ENCODE measurements around the gene MAPK1.
A peak's percentile ranks its signal among the peaks of the same experiment; 100 is the strongest.
"Not testable (repeated sequence)": the region's sequence is repeated elsewhere in the genome, so short reads cannot be mapped to it uniquely, and the experiment has no call there.

The MAPK1 gene

DNA sequence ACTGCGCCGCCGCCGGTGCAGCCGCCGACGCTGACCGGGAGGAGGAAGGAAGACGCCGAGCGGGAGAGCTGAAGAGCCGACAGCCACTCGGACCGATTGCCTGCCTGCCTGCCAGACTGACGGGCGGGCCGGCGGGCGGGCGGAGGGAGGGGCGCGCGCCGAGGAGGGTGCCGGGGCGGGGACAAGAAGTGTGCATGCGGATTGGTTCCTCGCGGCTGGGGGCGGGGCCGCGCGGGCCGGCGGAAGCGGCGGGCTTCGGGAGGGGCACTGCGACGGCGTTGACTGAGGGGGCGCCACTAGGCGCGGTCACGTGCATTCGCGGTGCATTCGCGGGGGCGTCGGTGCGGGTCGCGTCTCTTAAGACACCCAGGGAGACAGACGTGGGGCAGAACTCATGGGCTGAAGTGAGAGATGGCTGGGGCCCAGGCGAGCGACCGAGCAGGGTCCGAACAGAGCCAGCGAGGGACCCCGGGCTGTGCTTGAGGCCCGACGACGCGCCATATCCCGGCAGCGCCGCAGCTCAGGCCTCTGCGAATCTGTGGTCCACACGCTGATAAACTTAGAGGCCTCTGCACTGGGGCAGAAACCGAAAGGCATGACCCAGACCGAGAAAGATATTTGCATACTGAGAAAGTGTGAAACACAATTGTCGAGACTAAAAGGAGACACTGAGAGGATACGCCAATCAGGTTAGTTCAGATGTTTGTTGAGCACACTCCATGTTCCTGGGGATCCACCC lies at the start of gene MAPK1:
MAPK1 (minus strand) TSS at position 118 of the 739 bp plus-strand sequence. CDS start 205 bp downstream, outside the sequence.
- peak; percentile 90 for DNase-seq

DNA sequence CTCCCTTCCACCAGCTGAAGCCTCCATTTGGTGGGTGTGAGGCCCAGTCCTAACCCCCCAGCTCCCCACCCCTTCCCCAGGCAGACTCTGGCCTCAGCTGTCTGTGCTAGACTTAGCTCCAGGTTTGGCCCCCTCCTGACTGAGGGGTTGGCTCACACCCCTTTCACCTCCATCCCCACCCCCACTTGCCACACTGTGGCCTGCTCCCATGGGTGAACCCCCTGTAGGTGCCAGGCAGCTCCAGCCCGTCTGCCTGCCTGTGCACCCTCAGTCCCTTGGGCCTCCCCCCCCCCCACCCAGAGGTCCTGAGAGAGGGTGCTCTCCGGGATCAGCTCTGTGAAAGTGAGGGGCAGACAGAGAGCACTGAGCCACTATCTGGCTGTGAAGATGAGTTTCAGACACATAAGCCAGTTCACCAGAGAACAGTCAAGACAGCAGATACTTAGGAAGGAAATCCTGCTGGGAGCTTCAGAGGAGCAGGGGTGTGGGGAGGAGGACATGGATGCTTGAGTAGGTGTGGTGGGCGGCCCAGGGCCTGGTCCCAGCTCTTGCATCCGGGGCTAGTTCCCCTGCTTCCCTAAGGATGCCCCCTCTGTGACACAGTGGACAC lies 49.0 kb upstream of the MAPK1 start:
- DNase-seq: no peak

DNA sequence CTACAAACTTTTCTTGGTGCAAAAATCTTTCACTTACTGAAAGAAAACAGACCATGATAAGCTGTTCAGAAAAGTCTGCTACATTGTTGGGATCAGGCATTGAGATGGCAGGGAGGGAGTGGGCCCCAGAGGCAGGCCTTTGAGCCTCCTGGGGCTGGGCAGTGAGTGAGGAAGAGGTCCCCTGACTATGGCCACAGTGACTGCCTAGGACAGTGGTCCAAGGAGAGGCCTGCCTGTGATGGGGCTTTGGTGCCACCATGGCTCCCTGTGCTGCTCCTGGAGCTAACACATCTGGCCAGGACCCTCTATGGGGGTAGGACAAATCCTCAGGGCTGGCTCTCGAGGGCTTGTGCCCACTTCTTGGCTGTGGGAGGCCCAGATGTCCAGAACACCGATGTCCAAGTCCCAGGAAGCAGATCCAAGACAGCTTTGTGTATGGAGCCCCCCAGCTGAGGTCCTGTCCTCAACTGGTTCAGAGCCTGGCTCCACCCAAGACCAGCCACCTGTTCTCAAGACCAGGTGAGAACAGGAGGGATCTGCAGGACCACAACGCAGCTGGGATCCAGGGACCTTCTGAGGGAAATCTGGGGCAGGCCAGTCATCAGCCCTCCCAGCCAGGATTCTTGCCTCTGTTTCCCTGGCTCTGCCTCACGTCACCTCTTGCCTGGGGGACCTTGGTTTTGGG lies 48.3 kb upstream of the MAPK1 start:
- no peak for DNase-seq

GRCh38 chr22:21914033-21914642 lies 46.7 kb upstream of the MAPK1 start:
- DNase-seq: not testable (repeated sequence)

DNA sequence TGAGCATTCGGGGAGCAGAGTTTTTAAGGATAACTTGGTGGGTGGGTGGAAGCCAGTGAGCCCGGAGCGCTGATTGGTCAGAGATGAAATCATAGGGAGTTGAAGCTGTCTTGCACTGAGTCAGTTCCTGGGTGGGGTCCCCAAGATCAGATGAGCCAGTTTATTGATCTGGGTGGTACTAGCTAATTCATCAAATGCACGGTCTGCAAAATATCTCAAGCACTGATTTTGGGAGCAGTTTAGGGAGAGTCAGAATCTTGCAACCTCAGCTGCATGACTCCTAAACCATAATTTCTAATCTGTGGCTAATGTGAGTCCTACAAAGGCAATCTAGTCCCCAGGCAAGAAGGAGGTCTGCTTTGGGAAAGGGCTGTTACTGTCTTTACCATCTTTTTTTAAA lies 42.9 kb upstream of the MAPK1 start:
- DNase-seq: not testable (repeated sequence)

DNA sequence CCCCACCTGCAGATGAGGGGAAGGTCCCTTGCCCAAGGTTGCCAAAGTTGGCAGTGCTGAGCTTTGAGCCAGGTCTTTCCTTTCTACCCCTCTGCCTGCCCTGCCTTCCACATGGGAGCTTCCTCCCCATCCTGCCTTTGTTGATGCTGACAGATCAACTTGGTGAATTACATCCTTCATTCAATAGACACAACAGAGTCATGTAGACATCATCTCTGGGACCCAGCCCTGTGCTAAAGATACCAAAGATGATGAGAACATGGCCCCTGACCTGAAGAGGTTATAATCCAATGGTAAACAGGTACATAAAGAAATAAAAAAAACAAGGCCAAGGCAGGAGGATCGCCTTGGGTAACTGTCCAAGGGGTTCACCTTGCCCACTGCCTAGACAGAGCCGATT lies 42.4 kb upstream of the MAPK1 start:
- no peak for DNase-seq

GRCh38 chr22:21907638-21908522 lies 40.4 kb upstream of the MAPK1 start:
- no peak for DNase-seq

GRCh38 chr22:21905234-21905633 lies 37.8 kb upstream of the MAPK1 start:
- DNase-seq: not testable (repeated sequence)

DNA sequence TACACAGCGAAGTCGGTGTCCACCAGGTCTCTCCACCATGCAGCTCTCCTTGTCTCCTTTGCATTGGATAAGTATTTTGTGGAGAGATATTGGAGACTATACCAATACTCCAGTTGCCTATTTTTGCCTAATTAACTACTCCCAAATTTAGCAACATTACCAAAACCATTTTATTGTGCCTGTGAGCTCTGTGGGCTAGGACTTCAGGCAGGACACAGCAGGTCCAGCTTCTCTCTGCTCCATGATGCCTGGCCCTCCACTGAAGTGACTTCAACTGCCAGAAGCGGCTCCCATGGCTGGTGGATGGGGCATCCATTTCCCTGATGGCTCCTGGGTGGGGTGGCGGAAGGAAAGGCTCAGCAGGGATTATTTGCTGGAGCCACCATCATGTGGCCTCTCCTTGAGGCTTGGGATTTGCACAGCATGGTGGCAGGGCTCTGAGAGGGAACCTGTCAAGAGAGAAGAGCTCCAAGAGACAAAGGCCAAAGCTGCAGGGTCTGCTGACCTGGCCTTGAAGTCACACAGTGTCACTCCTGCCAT lies 36.9 kb upstream of the MAPK1 start:
- DNase-seq: no peak

DNA sequence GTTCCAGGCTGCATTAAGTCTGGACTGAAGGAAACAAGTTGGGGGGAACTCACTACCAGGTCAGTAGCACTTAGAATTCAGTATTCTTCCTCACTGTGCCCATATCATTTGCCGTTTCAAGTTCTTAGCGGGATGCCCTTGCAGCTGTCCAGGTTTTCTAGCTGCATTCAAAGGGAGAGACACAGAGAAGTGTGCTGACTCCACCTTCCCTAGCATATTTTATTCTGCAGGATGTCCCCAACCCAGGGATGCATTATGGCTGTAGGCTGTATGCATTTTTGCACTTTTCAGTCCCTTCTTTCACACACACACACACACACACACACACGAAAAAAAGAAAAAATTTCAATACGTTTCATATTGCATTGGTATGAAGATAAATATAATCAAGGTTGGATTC lies 35.8 kb upstream of the MAPK1 start:
- DNase-seq: no peak

GRCh38 chr22:21902296-21903087 lies 35.0 kb upstream of the MAPK1 start:
- no peak for DNase-seq

DNA sequence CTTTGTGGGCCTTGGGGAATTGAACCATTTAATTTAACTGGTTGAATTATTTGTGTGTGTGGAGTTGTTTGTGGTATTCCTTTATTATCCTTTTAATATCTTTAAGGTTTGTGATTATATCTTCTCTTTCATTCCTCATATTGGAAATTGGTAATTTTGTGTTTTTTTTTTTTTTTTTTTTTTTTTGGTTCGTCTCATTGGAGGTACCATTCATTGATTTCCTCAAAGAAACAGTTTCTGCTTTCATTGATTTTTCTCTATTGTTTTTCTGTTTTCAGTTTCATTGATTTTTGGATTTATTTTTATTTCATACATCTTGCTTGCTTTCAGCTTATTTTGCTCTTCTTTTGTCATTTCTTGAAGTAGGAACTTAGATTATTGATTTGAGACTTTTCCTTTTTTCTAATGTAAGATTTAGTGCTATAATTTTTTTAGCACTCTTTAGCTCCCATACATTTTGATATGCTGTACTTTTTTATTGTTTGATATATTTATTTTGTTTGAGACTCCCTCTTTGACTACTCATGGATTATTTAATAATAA lies 31.0 kb upstream of the MAPK1 start:
- no peak for DNase-seq

DNA sequence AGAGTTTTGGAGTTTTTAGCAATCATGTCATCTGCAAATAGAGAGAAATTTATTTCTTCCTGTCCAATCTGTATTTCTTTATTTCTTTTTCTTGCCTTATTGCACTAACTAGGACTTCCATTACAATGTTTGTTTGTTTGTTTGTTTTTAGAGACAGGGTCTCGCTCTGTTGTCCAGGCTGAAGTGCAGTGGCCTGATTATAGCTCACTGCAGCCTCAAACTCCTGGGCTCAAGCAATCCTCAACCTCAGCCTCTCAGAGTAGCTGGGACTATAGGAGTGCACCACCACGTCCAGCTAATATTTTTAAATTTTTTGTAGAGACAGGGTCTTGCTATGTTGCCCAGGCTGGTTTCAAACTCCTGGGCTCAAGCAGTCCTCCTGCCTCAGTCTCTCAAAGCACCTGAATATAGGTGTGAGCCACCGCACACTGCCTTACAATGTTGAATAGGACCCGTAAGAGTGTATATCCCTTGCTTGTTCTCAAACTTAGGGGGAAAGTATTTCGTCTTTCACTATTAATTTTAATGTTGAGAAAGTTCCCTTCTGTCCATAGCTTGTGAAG lies 29.6 kb upstream of the MAPK1 start:
- no peak for DNase-seq

DNA sequence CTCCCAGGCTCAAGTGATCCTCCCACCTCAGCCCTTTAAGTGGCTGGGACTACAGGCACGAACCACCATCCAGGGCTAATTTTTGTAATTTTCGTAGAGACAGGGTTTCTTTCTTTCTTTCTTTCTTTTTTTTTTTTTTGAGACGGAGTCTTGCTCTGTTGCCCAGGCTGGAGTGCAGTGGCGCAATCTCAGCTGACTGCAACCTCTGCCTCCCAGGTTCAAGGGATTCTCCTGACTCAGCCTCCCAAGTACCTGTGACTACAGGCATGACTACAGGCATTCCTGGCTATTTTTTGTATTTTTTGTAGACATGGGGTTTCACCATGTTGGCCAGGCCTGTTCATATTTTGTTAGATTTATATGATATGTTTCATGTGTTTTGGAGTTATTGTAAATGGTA lies 28.8 kb upstream of the MAPK1 start:
- not testable (repeated sequence) for DNase-seq

GRCh38 chr22:21894799-21895198 lies 27.4 kb upstream of the MAPK1 start:
- no peak for DNase-seq

DNA sequence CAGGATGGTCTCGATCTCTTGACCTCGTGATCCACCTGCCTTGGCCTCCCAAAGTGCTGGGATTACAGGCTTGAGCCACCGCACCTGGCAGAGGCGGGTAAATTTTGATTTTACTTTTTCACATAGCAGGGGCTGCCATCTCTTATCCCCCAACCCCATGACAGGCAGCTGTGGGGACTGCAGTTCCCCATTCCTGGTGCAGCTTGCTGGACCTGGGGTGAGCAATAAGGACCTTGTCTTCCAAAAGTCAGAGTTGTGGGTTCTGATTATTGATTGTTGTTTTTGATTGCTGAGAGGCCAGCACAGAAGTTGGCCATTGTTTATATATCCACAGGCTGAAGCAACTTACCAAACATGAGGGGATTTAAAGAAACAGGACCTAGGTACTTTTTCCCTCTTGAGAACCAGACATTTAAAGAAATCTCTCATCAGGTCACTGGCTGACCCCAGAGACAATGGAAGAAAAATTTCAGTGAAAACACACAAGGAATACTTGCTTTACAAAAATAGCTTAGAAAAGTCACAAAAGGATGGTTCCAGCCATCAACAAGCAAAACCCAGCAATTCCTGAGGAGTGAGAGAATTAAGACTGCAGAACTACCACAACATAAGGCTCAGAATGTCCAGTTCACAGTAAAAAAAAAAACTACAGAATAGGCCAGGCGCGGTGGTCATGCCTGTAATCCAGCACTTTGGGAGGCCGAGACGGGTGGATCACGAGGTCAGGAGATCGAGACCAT lies 22.0 kb upstream of the MAPK1 start:
- no peak for DNase-seq

DNA sequence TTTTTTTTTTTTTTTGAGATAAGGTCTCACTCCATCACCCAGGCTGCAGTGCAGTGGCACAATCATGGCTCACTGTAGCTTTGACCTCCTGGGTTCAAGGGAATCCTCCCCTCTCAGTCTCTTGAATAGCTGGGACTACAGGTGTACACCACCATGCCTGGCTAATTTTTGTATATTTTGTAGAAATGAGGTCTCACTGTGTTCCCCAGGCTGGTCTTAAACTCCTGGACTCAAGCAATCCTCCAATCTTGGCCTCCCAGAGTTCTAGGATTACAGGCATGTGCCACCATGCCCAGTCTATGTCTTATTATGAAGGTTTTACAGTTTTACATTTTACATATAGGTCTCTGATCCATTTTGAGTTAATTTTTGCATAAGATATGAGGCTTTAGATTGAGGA lies 20.4 kb upstream of the MAPK1 start:
- no peak for DNase-seq

- not testable (repeated sequence) for DNase-seq
Observed at GRCh38 chr22:21883930-21884329, 16.5 kb upstream of the MAPK1 start.

- not testable (repeated sequence) for DNase-seq
Observed at GRCh38 chr22:21882754-21883333, 15.4 kb upstream of the MAPK1 start.
